DOHH2 (cell line): ENCODE measurements around the gene CEMIP2.

Source experiments
- EZH2phosphoT487 ChIP-seq: fragments of 200-600 bp; sonication (generic); IDR thresholded peaks from 2 replicates; pipeline ENCODE4 v1.6.1; 2017; ENCODE audit warnings: borderline replicate concordance, mild to moderate bottlenecking, antibody characterized with exemption, low read length, moderate library complexity, mixed read lengths
- TF ChIP-seq, protein P1 (sequence below): fragments of 200-600 bp; sonication (generic); IDR thresholded peaks from one replicate; pipeline ENCODE4 v1.5.1; 2014; ENCODE audit warnings: antibody characterized with exemption, mild to moderate bottlenecking, low read depth, low read length; ENCODE audit not compliant: poor library complexity, severe bottlenecking

DNA sequence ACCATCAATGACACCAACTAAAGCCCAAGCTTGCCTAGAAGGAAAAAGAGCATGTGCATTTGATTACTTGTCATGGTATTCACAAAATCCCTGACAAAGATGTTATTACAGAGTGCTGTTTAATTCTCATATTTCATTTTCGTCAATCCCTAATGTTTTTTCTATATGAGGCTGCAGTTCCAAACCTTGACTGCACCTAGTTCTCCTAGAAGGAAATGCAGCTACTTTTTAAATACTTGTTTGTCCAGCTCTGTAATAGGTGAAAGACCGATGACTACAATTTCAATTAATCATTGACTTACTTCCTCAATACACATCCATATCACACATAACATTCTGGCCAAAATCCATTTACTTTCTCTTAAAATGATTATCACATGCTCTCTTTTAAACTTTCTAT, 28.1 kb downstream of the CEMIP2 start:
- TF ChIP-seq, protein P1, sequence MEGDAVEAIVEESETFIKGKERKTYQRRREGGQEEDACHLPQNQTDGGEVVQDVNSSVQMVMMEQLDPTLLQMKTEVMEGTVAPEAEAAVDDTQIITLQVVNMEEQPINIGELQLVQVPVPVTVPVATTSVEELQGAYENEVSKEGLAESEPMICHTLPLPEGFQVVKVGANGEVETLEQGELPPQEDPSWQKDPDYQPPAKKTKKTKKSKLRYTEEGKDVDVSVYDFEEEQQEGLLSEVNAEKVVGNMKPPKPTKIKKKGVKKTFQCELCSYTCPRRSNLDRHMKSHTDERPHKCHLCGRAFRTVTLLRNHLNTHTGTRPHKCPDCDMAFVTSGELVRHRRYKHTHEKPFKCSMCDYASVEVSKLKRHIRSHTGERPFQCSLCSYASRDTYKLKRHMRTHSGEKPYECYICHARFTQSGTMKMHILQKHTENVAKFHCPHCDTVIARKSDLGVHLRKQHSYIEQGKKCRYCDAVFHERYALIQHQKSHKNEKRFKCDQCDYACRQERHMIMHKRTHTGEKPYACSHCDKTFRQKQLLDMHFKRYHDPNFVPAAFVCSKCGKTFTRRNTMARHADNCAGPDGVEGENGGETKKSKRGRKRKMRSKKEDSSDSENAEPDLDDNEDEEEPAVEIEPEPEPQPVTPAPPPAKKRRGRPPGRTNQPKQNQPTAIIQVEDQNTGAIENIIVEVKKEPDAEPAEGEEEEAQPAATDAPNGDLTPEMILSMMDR: no peak
- TF ChIP-seq EZH2phosphoT487: no peak
